B cell (primary cell): Measurements from ENCODE around the gene CEBPB. TPM values are rescaled to one million over a fixed set of nuclear protein-coding genes. Genes with fewer than 3 reads are reported as not detected.

Experiments used
- ATAC-seq: fragments of 200-7000 bp; cut with Tn5 transposase; one replicate; pipeline ENCODE4 v1.10.0; 2021; ENCODE audit warnings: low read depth, mild to moderate bottlenecking, moderate number of reproducible peaks, moderate library complexity
- CTCF ChIA-PET: fragments of 350-600 bp; sonication (Branson Sonifier 250); formaldehyde crosslinking; loops from one replicate; lab custom pipeline; 2021; ENCODE audit warnings: antibody characterized with exemption, inconsistent platforms; lab: Charles Lee
- POLR2A ChIA-PET: fragments of 350-600 bp; sonication (Branson Sonifier 250); formaldehyde crosslinking; loops from one replicate; lab custom pipeline; 2021; ENCODE audit warnings: antibody characterized with exemption; lab: Charles Lee
- DNase-seq: peaks from one replicate; pipeline ENCODE4 v3.0.0; 2013
- H2AFZ ChIP-seq: 2 replicates; pipeline ENCODE4 v1.6.1; 2012; ENCODE audit warnings: mild to moderate bottlenecking, low read depth, low read length; ENCODE audit not compliant: insufficient read depth, poor library complexity, severe bottlenecking
- H3K27ac ChIP-seq, 2 donors: 1 replicate in 1 of 2; 2 replicates in 1 of 2; pipeline ENCODE4 v1.5.1; 2012 to 2013; ENCODE audit warnings: low read length in 2 of 2, mild to moderate bottlenecking in 2 of 2, moderate library complexity in 1 of 2
- H3K27me3 ChIP-seq, 4 experiments: fragments of 200-600 bp in 1 of 4; sonication (generic) in 1 of 4; replicated peaks in 1 of 4; 1 replicate in 2 of 4; 2 replicates in 2 of 4; pipeline versions ENCODE4 v1.6.1 to v1.7.0; 2013 to 2016; ENCODE audit warnings: low read length in 3 of 4, mild to moderate bottlenecking in 2 of 4, mixed read lengths in 1 of 4, moderate library complexity in 1 of 4; ENCODE audit not compliant: insufficient read depth in 4 of 4, control insufficient read depth in 3 of 4; ENCODE audit errors: control extremely low read depth in 1 of 4
- H3K36me3 ChIP-seq, 2 experiments: replicated peaks in 1 of 2; 1 replicate in 1 of 2; 2 replicates in 1 of 2; pipeline versions ENCODE4 v1.6.1 to v1.7.1; 2013; ENCODE audit warnings: low read length in 1 of 2; ENCODE audit not compliant: insufficient read depth in 2 of 2, control insufficient read depth in 1 of 2; ENCODE audit errors: control extremely low read depth in 1 of 2, extremely low read depth in 1 of 2
- H3K4me1 ChIP-seq, 2 donors: fragments of 200-600 bp in 1 of 2; sonication (generic) in 1 of 2; 1 replicate in 1 of 2; 2 replicates in 1 of 2; pipeline versions ENCODE4 v1.5.1 to v1.6.1; 2013 to 2017; ENCODE audit warnings: low read length in 2 of 2; ENCODE audit not compliant: control insufficient read depth in 2 of 2, insufficient read depth in 2 of 2
- H3K4me2 ChIP-seq: replicated peaks from 2 replicates; pipeline ENCODE3; 2012; ENCODE audit warnings: mild to moderate bottlenecking, low read depth, low read length; ENCODE audit not compliant: poor library complexity, severe bottlenecking
- H3K4me3 ChIP-seq, 5 experiments: fragments of 200-600 bp in 1 of 5; sonication (generic) in 1 of 5; 1 replicate in 3 of 5; 2 replicates in 2 of 5; pipeline versions ENCODE4 v1.5.1 to v1.7.0; 2011 to 2016; ENCODE audit warnings: low read length in 4 of 5, mild to moderate bottlenecking in 4 of 5, low read depth in 2 of 5, control low read depth in 1 of 5, moderate library complexity in 1 of 5; ENCODE audit not compliant: insufficient read depth in 1 of 5; ENCODE audit errors: control extremely low read depth in 1 of 5, extremely low read depth in 1 of 5
- H3K79me2 ChIP-seq: fragments of 200-600 bp; sonication (generic); one replicate; pipeline ENCODE4 v1.6.0; 2016; ENCODE audit warnings: low read length; ENCODE audit not compliant: control insufficient read depth, insufficient read depth
- H3K9ac ChIP-seq: fragments of 200-600 bp; sonication (generic); 2 replicates; pipeline ENCODE4 v1.6.1; 2017; ENCODE audit warnings: mild to moderate bottlenecking, low read length, moderate library complexity
- H3K9me3 ChIP-seq, 3 donors: one replicate each; pipeline versions ENCODE4 v1.6.1 to v1.7.1; 2013; ENCODE audit warnings: low read length in 2 of 3; ENCODE audit not compliant: control insufficient read depth in 2 of 3, insufficient read depth in 1 of 3; ENCODE audit errors: control extremely low read depth in 1 of 3
- H4K20me1 ChIP-seq: 2 replicates; pipeline ENCODE4 v1.6.0; 2012; ENCODE audit warnings: mild to moderate bottlenecking, low read length; ENCODE audit not compliant: insufficient read depth, control insufficient read depth, poor library complexity, severe bottlenecking
- H3K27ac Mint-ChIP-seq: one replicate; pipeline ENCODE4 v1.8.0; 2021; ENCODE audit warnings: mixed read lengths
- H3K27me3 Mint-ChIP-seq: one replicate; pipeline ENCODE4 v1.8.0; 2021; ENCODE audit warnings: mixed read lengths
- H3K4me1 Mint-ChIP-seq: one replicate; pipeline ENCODE4 v1.8.0; 2021; ENCODE audit warnings: mixed read lengths
- H3K4me3 Mint-ChIP-seq: one replicate; pipeline ENCODE4 v1.8.0; 2021; ENCODE audit warnings: mixed read lengths
- H3K9me3 Mint-ChIP-seq: one replicate; pipeline ENCODE4 v1.8.0; 2022; ENCODE audit warnings: mixed read lengths; ENCODE audit not compliant: insufficient read depth
- CTCF ChIP-seq: fragments of 200-600 bp; IDR thresholded peaks from one replicate; pipeline ENCODE4 v1.8.0; 2022; ENCODE audit warnings: antibody characterized with exemption, mild to moderate bottlenecking
- EZH2 ChIP-seq: IDR thresholded peaks from 2 replicates; pipeline ENCODE4 v1.6.1; 2012; ENCODE audit warnings: borderline replicate concordance, low read depth, mild to moderate bottlenecking, moderate library complexity, low read length; ENCODE audit not compliant: insufficient read depth, poor library complexity, severe bottlenecking
- WGBS: methylation state at CpG from one replicate; pipeline ENCODE4 v1.1.5; 2013; ENCODE audit warnings: missing lambda C conversion rate; ENCODE audit not compliant: insufficient coverage; 5-methylcytosine and 5-hydroxymethylcytosine counted together
- intact Hi-C: fragments of 100-400 bp; cut with micrococcal nuclease; formaldehyde crosslinking; loops from one replicate; pipeline ENCODE4 v1.10.0; 2022
- polyA plus RNA-seq: library from polyadenylated mRNA; depleted of rRNA; stranded (reverse); fragments of >200 nt; gene quantifications from 2 replicates; pipeline ENCODE4 v1.2.3, GENCODE V29; 2012
- total RNA-seq, 2 donors: library from RNA; stranded (reverse); fragments of 120-200 nt in 1 of 2; gene quantifications; 1 replicate in 1 of 2; 2 replicates in 1 of 2; pipeline versions ENCODE4 v1.2.3 to v1.2.4, GENCODE V29; 2013 to 2022

The CEBPB gene
- total and polyA plus RNA-seq, 2 donors (not counting 1 experiment from before 2014, with no cell fraction given) = 25.8 to 28.7 TPM

GRCh38 chr20:50170549-50171220 lies 19.9 kb upstream of the CEBPB start:
- H3K4me2 ChIP-seq = no peak overlapping the region
- TF ChIP-seq EZH2 = no peak
- H3K4me1 ChIP-seq = peaks cover 18% of the 10 kb centered on the region in 2 donors
- no peak for ATAC-seq
- no peaks in the 10 kb centered on the region for H4K20me1 ChIP-seq
- no peak overlapping the region for H2AFZ ChIP-seq
- no peaks in the 10 kb centered on the region for H3K36me3 ChIP-seq
- H3K27me3 ChIP-seq = peaks cover 0 to 28% (median 5%) of the 10 kb centered on the region in 4 experiments
- intact Hi-C loops = no loop called here
- no peak overlapping the region for H3K4me3 ChIP-seq
- CTCF ChIA-PET = interaction anchor here (0.5 to 10.2 kb wide), 13 partner anchors 8 to 441 kb away, joined by 3 to 297 read pairs (median 14); partner anchors contain the start of genes PEDS1 and UBE2V1
- H3K79me2 ChIP-seq = no peaks in the 10 kb centered on the region
- Mint-ChIP-seq H3K4me3 (no peak overlapping the region), H3K27ac (no peak overlapping the region), H3K4me1 (peaks cover 17% of the 10 kb centered on the region), H3K27me3 (peaks cover 21% of the 10 kb centered on the region), H3K9me3 (peaks cover 2% of the 10 kb centered on the region)
- H3K9me3 ChIP-seq = peaks cover 0 to 5% (median 2%) of the 10 kb centered on the region in 3 donors
- H3K9ac ChIP-seq = no peak overlapping the region
- DNase-seq = no peak
- no peak overlapping the region for H3K27ac ChIP-seq
- POLR2A ChIA-PET = interaction anchor here (0.7 kb wide), 1 partner anchor 429 kb away, joined by 4 read pairs; no protein-coding TSS in a partner anchor
- WGBS = 84% methylated on average over 2 of the region's 14 CpGs

GRCh38 chr20:50172347-50173013 lies 18.1 kb upstream of the CEBPB start:
- Mint-ChIP-seq H3K27me3 (peaks cover 18% of the 10 kb centered on the region), H3K9me3 (peaks cover 2% of the 10 kb centered on the region), H3K27ac (no peak overlapping the region), H3K4me1 (peaks cover 9% of the 10 kb centered on the region), H3K4me3 (peak overlapping the region; percentile 55)
- CTCF ChIA-PET = interaction anchor here (0.8 to 10.2 kb wide), 6 partner anchors 13 to 192 kb away, joined by 3 to 297 read pairs (median 10); partner anchors contain the start of gene UBE2V1
- no peaks in the 10 kb centered on the region for H3K36me3 ChIP-seq
- H3K4me2 ChIP-seq = peak overlapping the region; percentile 78
- H4K20me1 ChIP-seq = no peaks in the 10 kb centered on the region
- H3K79me2 ChIP-seq = no peaks in the 10 kb centered on the region
- 14% methylated on average over 33 of the region's 36 CpGs for WGBS
- intact Hi-C loops = no loop called here
- peak overlapping the region; percentile 54 for H3K9ac ChIP-seq
- DNase-seq = peak; percentile 35
- H3K4me1 ChIP-seq = peaks cover 11% of the 10 kb centered on the region in 2 donors
- no peak overlapping the region for H3K27ac ChIP-seq
- peak overlapping the region; percentile 79 for H2AFZ ChIP-seq
- H3K27me3 ChIP-seq = peaks cover 0 to 25% (median 5%) of the 10 kb centered on the region in 4 experiments
- peaks cover 0 to 5% (median 2%) of the 10 kb centered on the region in 3 donors for H3K9me3 ChIP-seq
- peak overlapping the region in 4 of 5 experiments; percentile 19 to 44 (median 38) for H3K4me3 ChIP-seq
- POLR2A ChIA-PET = interaction anchor here (0.6 kb wide), 1 partner anchor 173 kb away, joined by 3 read pairs; no protein-coding TSS in a partner anchor
- TF ChIP-seq CTCF (no peak), EZH2 (no peak)
- peak; percentile 54 for ATAC-seq
